ENCODE results near the gene TFRC.
"Not testable (repeated sequence)": the region's sequence is repeated elsewhere in the genome, so short reads cannot be mapped to it uniquely, and the experiment has no call there.

TFRC gene

DNA sequence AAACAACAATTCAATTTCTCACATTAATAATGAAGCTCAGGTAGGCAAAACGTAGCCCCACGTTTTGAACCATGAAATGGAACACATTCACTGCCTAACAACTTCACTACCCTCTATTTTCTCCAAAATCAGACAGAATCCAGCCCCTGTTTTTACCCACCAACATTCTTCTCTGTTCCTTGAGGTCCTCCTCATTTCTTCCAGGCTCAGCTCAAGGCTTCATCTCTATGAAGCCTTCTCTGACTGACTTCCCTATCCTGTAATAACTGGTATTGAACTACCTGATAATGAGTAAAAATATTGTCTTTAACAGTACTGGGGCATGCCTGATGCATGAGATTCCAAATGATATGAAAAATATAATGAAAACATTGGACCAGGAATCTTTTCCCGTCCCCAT lies 2.2 kb downstream of the TFRC start:
- TF ChIP-seq, protein P1, sequence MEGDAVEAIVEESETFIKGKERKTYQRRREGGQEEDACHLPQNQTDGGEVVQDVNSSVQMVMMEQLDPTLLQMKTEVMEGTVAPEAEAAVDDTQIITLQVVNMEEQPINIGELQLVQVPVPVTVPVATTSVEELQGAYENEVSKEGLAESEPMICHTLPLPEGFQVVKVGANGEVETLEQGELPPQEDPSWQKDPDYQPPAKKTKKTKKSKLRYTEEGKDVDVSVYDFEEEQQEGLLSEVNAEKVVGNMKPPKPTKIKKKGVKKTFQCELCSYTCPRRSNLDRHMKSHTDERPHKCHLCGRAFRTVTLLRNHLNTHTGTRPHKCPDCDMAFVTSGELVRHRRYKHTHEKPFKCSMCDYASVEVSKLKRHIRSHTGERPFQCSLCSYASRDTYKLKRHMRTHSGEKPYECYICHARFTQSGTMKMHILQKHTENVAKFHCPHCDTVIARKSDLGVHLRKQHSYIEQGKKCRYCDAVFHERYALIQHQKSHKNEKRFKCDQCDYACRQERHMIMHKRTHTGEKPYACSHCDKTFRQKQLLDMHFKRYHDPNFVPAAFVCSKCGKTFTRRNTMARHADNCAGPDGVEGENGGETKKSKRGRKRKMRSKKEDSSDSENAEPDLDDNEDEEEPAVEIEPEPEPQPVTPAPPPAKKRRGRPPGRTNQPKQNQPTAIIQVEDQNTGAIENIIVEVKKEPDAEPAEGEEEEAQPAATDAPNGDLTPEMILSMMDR (IDR thresholded peaks at IDR 0.05; ENCODE audit: insufficient read depth, missing control alignments), result no peak
- FAIRE-seq, result no peak

DNA sequence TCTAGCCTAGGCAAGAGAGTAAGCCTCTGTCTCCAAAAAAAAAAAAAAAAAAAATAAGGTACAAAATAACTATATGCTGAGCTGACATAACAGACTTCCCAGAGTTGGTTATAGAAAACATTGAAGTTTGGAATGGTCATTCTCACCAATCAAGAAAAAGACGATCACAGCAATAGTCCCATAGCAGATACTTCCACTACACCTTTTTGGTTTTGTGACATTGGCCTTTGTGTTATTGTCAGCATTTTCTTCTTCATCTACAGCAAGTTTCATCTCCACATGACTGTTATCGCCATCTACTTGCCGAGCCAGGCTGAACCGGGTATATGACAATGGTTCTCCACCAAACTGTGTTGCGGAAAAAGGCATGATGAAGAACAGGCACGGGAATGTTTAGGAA lies 6.9 kb downstream of the TFRC start:
- FAIRE-seq (no peak), DNase-seq (ENCODE audit: insufficient read length, low spot score) (no peak)
- TF ChIP-seq, protein P1 (IDR thresholded peaks at IDR 0.05; ENCODE audit: insufficient read depth, missing control alignments), result no peak

More for the DNA sequence above, 2.2 kb downstream of the TFRC start:
- DNase-seq (ENCODE audit: insufficient read length, low spot score), result no peak

DNA sequence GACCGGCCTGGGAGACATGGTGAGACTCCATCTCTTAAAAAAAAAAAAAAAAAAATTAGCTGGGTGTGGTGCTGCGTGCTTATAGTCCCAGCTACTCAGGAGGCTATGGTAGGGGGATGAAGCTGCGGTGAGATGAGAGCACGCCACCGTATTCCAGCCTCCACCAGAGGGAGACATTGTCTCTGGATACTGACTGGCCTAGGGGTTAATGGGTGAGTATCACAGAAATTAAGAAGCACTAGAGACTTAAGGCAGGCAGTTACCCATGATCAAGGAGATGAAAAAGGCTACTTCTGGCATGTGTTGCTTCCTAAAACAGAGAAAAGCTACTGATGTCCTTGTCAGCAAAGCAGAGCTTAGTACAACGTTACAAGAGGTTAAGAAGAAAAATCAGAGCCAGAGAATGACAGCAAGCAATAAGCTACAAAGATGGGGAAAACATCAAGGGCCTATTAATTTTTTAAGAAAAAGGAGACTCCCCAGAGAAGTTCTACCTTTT lies 8.6 kb downstream of the TFRC start:
- FAIRE-seq, result peak; percentile 74
- TF ChIP-seq, protein P1 (IDR thresholded peaks at IDR 0.05; ENCODE audit: insufficient read depth, missing control alignments), result peak; percentile 79

DNA sequence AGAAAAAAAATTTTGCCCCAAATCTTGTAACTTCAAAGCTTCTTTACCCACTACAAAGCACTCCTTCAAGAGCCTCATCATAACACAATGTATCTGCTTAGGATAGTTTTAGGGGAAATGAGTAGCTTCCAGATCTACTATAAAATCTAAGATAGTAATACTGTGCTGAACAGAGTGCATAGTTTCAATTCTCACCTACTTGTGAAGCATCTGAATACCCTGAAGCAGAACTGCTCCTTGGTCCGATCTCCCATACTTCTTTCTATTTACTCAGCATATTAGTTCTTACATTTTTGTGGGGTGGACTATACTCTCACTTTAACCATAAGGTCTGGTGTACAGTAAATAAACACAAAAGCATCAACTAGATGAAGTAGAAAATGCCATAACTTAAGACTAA lies 9.6 kb downstream of the TFRC start:
- DNase-seq (ENCODE audit: insufficient read length, low spot score) (no peak), FAIRE-seq (no peak)
- TF ChIP-seq, protein P1 (IDR thresholded peaks at IDR 0.05; ENCODE audit: insufficient read depth, missing control alignments), result no peak

More for the DNA sequence above, 8.6 kb downstream of the TFRC start:
- peak; percentile 49 for DNase-seq (ENCODE audit: insufficient read length, low spot score)

DNA sequence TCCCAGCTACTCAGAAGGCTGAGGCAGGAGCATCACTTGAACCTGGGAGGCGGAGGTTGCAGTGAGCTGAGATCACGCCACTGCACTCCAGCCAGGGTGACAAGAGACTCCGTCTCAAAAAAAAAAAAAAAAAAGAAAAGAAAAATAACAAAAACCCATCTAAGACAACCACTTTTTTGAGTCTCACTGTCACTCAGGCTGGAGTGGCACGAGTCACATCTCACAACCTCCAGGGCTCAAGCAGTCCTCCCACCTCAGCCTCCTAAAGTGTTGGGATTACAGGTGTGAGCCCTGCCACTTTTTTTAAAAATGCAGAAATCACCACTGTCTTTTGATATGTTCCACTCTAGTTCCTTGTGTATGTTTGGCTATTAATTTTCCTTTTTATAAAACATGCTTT lies 13.1 kb downstream of the TFRC start:
- not testable (repeated sequence) for DNase-seq (ENCODE audit: insufficient read length, low spot score); FAIRE-seq

DNA sequence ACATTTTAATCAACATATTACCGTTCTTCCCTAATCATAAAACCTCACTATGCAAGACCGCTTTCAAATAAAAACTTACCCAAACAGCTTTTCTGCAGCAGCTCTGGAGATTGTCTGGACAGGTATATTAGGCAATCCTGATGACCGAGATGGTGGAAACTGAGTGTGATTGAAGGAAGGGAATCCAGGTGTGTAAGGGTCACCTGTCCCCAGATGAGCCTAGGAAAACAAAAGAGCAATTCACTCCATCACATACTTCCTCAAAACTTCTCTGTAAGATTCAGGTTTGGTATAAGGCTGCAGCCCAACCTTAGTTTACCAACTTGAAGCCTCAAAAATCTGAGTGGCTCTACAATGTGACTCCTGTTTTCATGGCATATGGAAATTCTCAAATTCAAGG lies 14.5 kb downstream of the TFRC start:
- FAIRE-seq (no peak), DNase-seq (ENCODE audit: insufficient read length, low spot score) (no peak)
- TF ChIP-seq, protein P1 (IDR thresholded peaks at IDR 0.05; ENCODE audit: insufficient read depth, missing control alignments), result no peak

DNA sequence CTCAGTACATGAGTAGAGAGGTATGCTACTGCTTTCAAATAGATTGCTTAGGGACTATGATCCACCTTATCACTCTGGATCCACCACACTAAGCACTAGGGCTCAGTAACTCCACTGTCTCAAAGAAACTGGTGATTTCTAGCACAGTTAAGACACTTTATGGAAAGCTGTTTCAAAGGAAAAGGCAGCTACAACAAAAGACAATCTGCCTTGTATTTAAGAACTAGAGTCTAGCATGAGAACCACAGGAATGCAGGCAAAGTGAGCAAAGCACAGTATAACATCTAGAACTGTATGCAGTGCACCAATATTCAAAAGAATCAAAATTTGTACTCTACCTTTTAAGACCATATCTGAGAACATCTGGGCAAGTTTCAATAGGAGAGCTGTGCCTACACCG lies 17.9 kb downstream of the TFRC start:
- TF ChIP-seq, protein P1 (IDR thresholded peaks at IDR 0.05; ENCODE audit: insufficient read depth, missing control alignments), result no peak
- FAIRE-seq (no peak), DNase-seq (ENCODE audit: insufficient read length, low spot score) (no peak)

DNA sequence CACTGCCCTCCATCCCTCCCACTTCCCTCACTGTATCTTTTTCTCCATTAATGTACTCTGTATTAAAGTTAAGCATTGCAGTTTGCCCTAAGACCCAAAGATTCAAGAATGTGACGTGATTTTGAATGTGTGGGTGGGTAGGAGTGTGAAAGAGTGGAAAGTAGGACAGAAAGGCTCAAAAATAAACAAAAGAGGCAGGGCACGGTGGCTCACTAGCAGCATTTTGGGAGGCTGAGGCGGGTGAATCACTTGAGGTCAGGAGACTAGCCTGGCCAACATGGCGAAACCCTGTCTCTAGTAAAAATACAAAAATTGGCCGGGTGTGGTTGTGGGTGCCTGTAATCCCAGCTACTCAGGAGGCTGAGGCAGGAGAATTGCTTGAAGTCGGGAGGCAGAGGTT lies 18.4 kb downstream of the TFRC start:
- FAIRE-seq (no peak), DNase-seq (ENCODE audit: insufficient read length, low spot score) (no peak)
- TF ChIP-seq, protein P1 (IDR thresholded peaks at IDR 0.05; ENCODE audit: insufficient read depth, missing control alignments), result no peak
